B cell (primary cell): ENCODE data around the gene SPINK9.

Experiments
- CTCF ChIP-seq: fragments of 200-600 bp; IDR thresholded peaks from one replicate; pipeline ENCODE4 v1.8.0; 2022; ENCODE audit warnings: antibody characterized with exemption, mild to moderate bottlenecking
- EZH2 ChIP-seq: IDR thresholded peaks from 2 replicates; pipeline ENCODE4 v1.6.1; 2012; ENCODE audit warnings: borderline replicate concordance, low read depth, mild to moderate bottlenecking, moderate library complexity, low read length; ENCODE audit not compliant: insufficient read depth, poor library complexity, severe bottlenecking

- TF ChIP-seq CTCF (no peak), EZH2 (no peak)
Observed at GRCh38 chr5:148342371-148343045, 7.1 kb downstream of the SPINK9 start.
